GM12878 (cell line): ENCODE results near the gene PTGR3. TPM values are rescaled to one million over a fixed set of nuclear protein-coding genes. Genes with fewer than 3 reads are reported as not detected.
A peak's percentile ranks its signal among the peaks of the same experiment; 100 is the strongest.

Experiments used
- ATAC-seq: fragments of 200-7000 bp; cut with Tn5 transposase; 3 replicates; pipeline ENCODE4 v1.9.1; 2020; ENCODE audit warnings: mild to moderate bottlenecking, moderate library complexity
- BruUV-seq: library from RNA; stranded (reverse); fragments of 400-500 nt; replicated peaks from 2 replicates; lab custom pipeline; 2021; lab: Mats Ljungman, UMichigan
- CTCF ChIA-PET: fragments of 300-600 bp; sonication (Branson Sonifier 250); formaldehyde crosslinking; extraction: SDS; loops from one replicate; lab custom pipeline; 2021; ENCODE audit warnings: inconsistent platforms; lab: Yijun Ruan, JAX
- POLR2A ChIA-PET: fragments of 350-600 bp; formaldehyde crosslinking; extraction: SDS; loops from one replicate; lab custom pipeline; 2021; ENCODE audit warnings: inconsistent platforms; lab: Charles Lee
- RAD21 ChIA-PET: fragments of 300-600 bp; sonication (Branson Sonifier 250); formaldehyde crosslinking; loops from one replicate; lab custom pipeline; 2023; ENCODE audit warnings: antibody characterized with exemption; ENCODE audit not compliant: unreplicated experiment; lab: Charles Lee
- SMC1A ChIA-PET: fragments of 300-600 bp; sonication (Branson Sonifier 250); formaldehyde crosslinking; loops from one replicate; lab custom pipeline; 2023; ENCODE audit not compliant: unreplicated experiment, uncharacterized antibody; lab: Charles Lee
- DNase-seq: peaks from one replicate; pipeline ENCODE4 v3.0.0-alpha.2; 2011; ENCODE audit warnings: low read depth, low spot score
- FAIRE-seq: peaks from 3 replicates; lab custom pipeline; 2011; peaks lifted over from hg19 to GRCh38; lab: Jason Lieb, UNC
- H2AFZ ChIP-seq: 2 replicates; pipeline ENCODE4 v1.6.0; 2011; ENCODE audit warnings: low read depth, low read length, control low read depth; ENCODE audit not compliant: control insufficient read depth
- H3K27ac ChIP-seq: 2 replicates; pipeline ENCODE4 v1.5.1; 2011; ENCODE audit warnings: control low read depth; ENCODE audit not compliant: control insufficient read depth, insufficient read depth
- H3K27me3 ChIP-seq, 2 experiments: replicated peaks in 1 of 2; 2 replicates each; pipeline versions ENCODE4 v1.6.0 to v1.6.1; 2011; ENCODE audit warnings: low read length in 1 of 2; ENCODE audit not compliant: control insufficient read depth in 2 of 2, insufficient read depth in 2 of 2
- H3K36me3 ChIP-seq, 2 experiments: 2 replicates each; pipeline ENCODE4 v1.5.1; 2011; ENCODE audit warnings: low read length in 1 of 2; ENCODE audit not compliant: control insufficient read depth in 2 of 2, insufficient read depth in 2 of 2
- H3K4me1 ChIP-seq: 2 replicates; pipeline ENCODE4 v1.6.1; 2011; ENCODE audit warnings: mild to moderate bottlenecking, low read length, moderate library complexity, mixed read lengths; ENCODE audit not compliant: control insufficient read depth, insufficient read depth
- H3K4me2 ChIP-seq: 2 replicates; pipeline ENCODE4 v1.6.0; 2011; ENCODE audit warnings: control low read depth; ENCODE audit not compliant: control insufficient read depth, insufficient read depth
- H3K4me3 ChIP-seq: fragments of 200-600 bp; sonication (generic); 2 replicates; pipeline ENCODE4 v1.5.1; 2016
- H3K79me2 ChIP-seq: 2 replicates; pipeline ENCODE4 v1.6.0; 2011; ENCODE audit warnings: low read length; ENCODE audit not compliant: control insufficient read depth, insufficient read depth
- H3K9ac ChIP-seq: 2 replicates; pipeline ENCODE4 v1.8.0; 2011; ENCODE audit warnings: low read length, control low read depth, mixed read lengths; ENCODE audit not compliant: control insufficient read depth, insufficient read depth
- H3K9me3 ChIP-seq: replicated peaks from 3 replicates; pipeline ENCODE4 v1.5.1; 2011; ENCODE audit warnings: mild to moderate bottlenecking, low read length; ENCODE audit not compliant: control insufficient read depth, insufficient read depth
- H4K20me1 ChIP-seq: 2 replicates; pipeline ENCODE4 v1.6.0; 2011; ENCODE audit not compliant: control insufficient read depth, insufficient read depth
- ATF2 ChIP-seq: IDR thresholded peaks from 2 replicates; pipeline ENCODE4 v1.6.1; 2012; ENCODE audit warnings: low read length, inconsistent platforms
- ELK1 ChIP-seq: IDR thresholded peaks from 2 replicates; pipeline ENCODE4 v1.6.1; 2012; ENCODE audit warnings: low read depth, low read length, improper control_type of control experiment
- SIX5 ChIP-seq: IDR thresholded peaks from 2 replicates; pipeline ENCODE4 v1.6.1; 2011; ENCODE audit warnings: mild to moderate bottlenecking, low read depth, low read length, moderate library complexity; ENCODE audit not compliant: severe bottlenecking
- SMC3 ChIP-seq: IDR thresholded peaks from 2 replicates; pipeline ENCODE4 v1.6.1; 2011; ENCODE audit warnings: low read length, improper control_type of control experiment, borderline replicate concordance
- TAF1 ChIP-seq: IDR thresholded peaks from 2 replicates; pipeline ENCODE4 v1.6.1; 2011; ENCODE audit warnings: mild to moderate bottlenecking, low read depth, low read length, borderline replicate concordance
- ZBTB4 ChIP-seq: fragments of 450-650 bp; formaldehyde crosslinking; IDR thresholded peaks from 2 replicates; pipeline ENCODE4 v1.4.0; 2022; ENCODE audit warnings: mild to moderate bottlenecking, moderate library complexity
- WGBS: methylation state at CpG from one replicate; pipeline ENCODE4 v1.1.6; 2016; ENCODE audit warnings: low lambda C conversion rate; ENCODE audit not compliant: insufficient replicate concordance, insufficient coverage; ENCODE audit errors: missing lambda C conversion rate; 5-methylcytosine and 5-hydroxymethylcytosine counted together
- in situ Hi-C: fragments of 300-500 bp; cut with MboI; formaldehyde crosslinking; loops from 9 replicates; pipeline ENCODE4 v1.14.3; 2018; ENCODE audit warnings: mixed read lengths
- intact Hi-C: fragments of 100-400 bp; cut with micrococcal nuclease; formaldehyde crosslinking; loops from one replicate; pipeline ENCODE4 v1.14.2; 2022; ENCODE audit not compliant: unreplicated experiment
- polyA plus RNA-seq, 11 experiments: library from polyadenylated mRNA; depleted of rRNA in 4 of 11; unstranded in 6 of 11; stranded (reverse) in 5 of 11; fragments of >200 nt; fragmentation: Nextera tagmentation in 4 of 11; fragmentation: Illumina TruSeq in 1 of 11; extraction: Ambion mirVana in 4 of 11; extraction: Trizol in 1 of 11; gene quantifications; 1 replicate in 1 of 11; 2 replicates in 10 of 11; pipeline versions ENCODE4 v1.2.1 to v1.2.3, GENCODE V29; 2011 to 2016; ENCODE audit warnings: inconsistent platforms in 2 of 11, missing spikeins in 2 of 11, low read depth in 1 of 11
- total RNA-seq, 4 experiments: library from RNA; depleted of rRNA in 3 of 4; stranded (reverse); fragments of >200 nt in 3 of 4; fragmentation: Illumina TruSeq in 1 of 4; extraction: Trizol in 1 of 4; gene quantifications; 2 replicates each; pipeline versions ENCODE4 v1.2.1 to v1.2.3, GENCODE V29; 2013 to 2021
- TF ChIP-seq, protein P1 (sequence below): fragments of 450-650 bp; IDR thresholded peaks from 2 replicates; pipeline ENCODE4 v1.6.1; 2018; ENCODE audit warnings: borderline replicate concordance, mild to moderate bottlenecking; ENCODE audit not compliant: partially characterized antibody
- TF ChIP-seq, protein P2 (sequence below): IDR thresholded peaks from 2 replicates; pipeline ENCODE4 v1.6.1; 2011; ENCODE audit warnings: borderline replicate concordance, low read depth, mild to moderate bottlenecking, moderate library complexity, mixed read lengths, low read length; ENCODE audit not compliant: insufficient read depth; ENCODE audit errors: extremely low read length

The PTGR3 gene
- total and polyA plus RNA-seq, 10 of the 15 experiments (the other 5 are each of a cell fraction or from before 2014, with no cell fraction given): 6.2 to 69.8 (median 21.9) TPM

- in situ Hi-C loops: loop anchor here (25.0 kb wide), 1 partner anchor 1900 kb away; no protein-coding TSS in a partner anchor
- ChIA-PET SMC1A (interaction anchor here (1.1 to 1.7 kb wide), 4 partner anchors 40 to 267 kb away, joined by 3 to 5 read pairs (median 4); no protein-coding TSS in a partner anchor), POLR2A (interaction anchor here (0.6 kb wide), 1 partner anchor 245 kb away, joined by 3 read pairs; no protein-coding TSS in a partner anchor), CTCF (interaction anchor here (0.7 kb wide), 1 partner anchor 34 kb away, joined by 3 read pairs; no protein-coding TSS in a partner anchor), RAD21 (no interaction called here)
- Histone ChIP-seq H2AFZ (peak overlapping the region; percentile 45), H3K36me3 (no peaks in the 10 kb centered on the region), H3K9me3 (no peaks in the 10 kb centered on the region), H3K4me3 (peak overlapping the region; percentile 67), H3K9ac (peak overlapping the region; percentile 69), H4K20me1 (no peaks in the 10 kb centered on the region), H3K4me2 (peak overlapping the region; percentile 45), H3K27me3 (no peaks in the 10 kb centered on the region), H3K79me2 (peaks cover 51% of the 10 kb centered on the region), H3K27ac (peak overlapping the region; percentile 58), H3K4me1 (peaks cover 10% of the 10 kb centered on the region; the same call in 1 of the 2 replicates)
- DNase-seq (no peak), ATAC-seq (no peak), FAIRE-seq (peak; percentile 82)
- WGBS: 16% methylated on average over 18 of the region's 38 CpGs
- intact Hi-C loops: loop anchor here (5.0 kb wide), 2 partner anchors 560 to 615 kb away; partner anchors contain the start of gene ZNF407
- BruUV-seq: no TSS peak
- TF ChIP-seq, protein P1, sequence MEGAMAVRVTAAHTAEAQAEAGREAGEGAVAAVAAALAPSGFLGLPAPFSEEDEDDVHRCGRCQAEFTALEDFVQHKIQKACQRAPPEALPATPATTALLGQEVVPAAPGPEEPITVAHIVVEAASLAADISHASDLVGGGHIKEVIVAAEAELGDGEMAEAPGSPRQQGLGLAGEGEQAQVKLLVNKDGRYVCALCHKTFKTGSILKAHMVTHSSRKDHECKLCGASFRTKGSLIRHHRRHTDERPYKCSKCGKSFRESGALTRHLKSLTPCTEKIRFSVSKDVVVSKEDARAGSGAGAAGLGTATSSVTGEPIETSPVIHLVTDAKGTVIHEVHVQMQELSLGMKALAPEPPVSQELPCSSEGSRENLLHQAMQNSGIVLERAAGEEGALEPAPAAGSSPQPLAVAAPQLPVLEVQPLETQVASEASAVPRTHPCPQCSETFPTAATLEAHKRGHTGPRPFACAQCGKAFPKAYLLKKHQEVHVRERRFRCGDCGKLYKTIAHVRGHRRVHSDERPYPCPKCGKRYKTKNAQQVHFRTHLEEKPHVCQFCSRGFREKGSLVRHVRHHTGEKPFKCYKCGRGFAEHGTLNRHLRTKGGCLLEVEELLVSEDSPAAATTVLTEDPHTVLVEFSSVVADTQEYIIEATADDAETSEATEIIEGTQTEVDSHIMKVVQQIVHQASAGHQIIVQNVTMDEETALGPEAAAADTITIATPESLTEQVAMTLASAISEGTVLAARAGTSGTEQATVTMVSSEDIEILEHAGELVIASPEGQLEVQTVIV: no peak
- TF ChIP-seq SIX5 (no peak), ATF2 (no peak), TAF1 (no peak), ZBTB4 (CRISPR knock-in tag) (no peak), SMC3 (no peak), ELK1 (no peak)
- TF ChIP-seq, protein P2, sequence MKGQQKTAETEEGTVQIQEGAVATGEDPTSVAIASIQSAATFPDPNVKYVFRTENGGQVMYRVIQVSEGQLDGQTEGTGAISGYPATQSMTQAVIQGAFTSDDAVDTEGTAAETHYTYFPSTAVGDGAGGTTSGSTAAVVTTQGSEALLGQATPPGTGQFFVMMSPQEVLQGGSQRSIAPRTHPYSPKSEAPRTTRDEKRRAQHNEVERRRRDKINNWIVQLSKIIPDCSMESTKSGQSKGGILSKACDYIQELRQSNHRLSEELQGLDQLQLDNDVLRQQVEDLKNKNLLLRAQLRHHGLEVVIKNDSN: no peak
Measured at GRCh38 chr18:75211953-75212750, 3.2 kb upstream of the PTGR3 start.
